ENCODE results near the gene CD7. TPM values are rescaled to one million over a fixed set of nuclear protein-coding genes. Genes with fewer than 3 reads are reported as not detected.

CD7 gene
- total RNA-seq, 1 experiment from 2014 or later = not detected

- no TSS peak for BruUV-seq (replicated peaks)
- Mint-ChIP-seq H3K4me3 (ENCODE audit: low read depth, unreplicated experiment) (no peak overlapping the region), H3K9me3 (ENCODE audit: low read depth, unreplicated experiment) (no peaks in the 10 kb centered on the region), H3K27me3 (ENCODE audit: unreplicated experiment) (peaks cover 66% of the 10 kb centered on the region), H3K27ac (ENCODE audit: unreplicated experiment) (no peak overlapping the region), H3K36me3 (ENCODE audit: insufficient read depth, unreplicated experiment) (no peaks in the 10 kb centered on the region), H3K4me1 (ENCODE audit: low read depth, unreplicated experiment) (peaks cover 14% of the 10 kb centered on the region)
- DNase-seq = no peak
- TF ChIP-seq, protein P1, sequence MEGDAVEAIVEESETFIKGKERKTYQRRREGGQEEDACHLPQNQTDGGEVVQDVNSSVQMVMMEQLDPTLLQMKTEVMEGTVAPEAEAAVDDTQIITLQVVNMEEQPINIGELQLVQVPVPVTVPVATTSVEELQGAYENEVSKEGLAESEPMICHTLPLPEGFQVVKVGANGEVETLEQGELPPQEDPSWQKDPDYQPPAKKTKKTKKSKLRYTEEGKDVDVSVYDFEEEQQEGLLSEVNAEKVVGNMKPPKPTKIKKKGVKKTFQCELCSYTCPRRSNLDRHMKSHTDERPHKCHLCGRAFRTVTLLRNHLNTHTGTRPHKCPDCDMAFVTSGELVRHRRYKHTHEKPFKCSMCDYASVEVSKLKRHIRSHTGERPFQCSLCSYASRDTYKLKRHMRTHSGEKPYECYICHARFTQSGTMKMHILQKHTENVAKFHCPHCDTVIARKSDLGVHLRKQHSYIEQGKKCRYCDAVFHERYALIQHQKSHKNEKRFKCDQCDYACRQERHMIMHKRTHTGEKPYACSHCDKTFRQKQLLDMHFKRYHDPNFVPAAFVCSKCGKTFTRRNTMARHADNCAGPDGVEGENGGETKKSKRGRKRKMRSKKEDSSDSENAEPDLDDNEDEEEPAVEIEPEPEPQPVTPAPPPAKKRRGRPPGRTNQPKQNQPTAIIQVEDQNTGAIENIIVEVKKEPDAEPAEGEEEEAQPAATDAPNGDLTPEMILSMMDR (IDR thresholded peaks at IDR 0.05; ENCODE audit: unreplicated experiment) = no peak
- intact Hi-C loops (cut with micrococcal nuclease; ENCODE audit: unreplicated experiment) = no loop called here
- CTCF ChIA-PET = no interaction called here
Observed at GRCh38 chr17:82313195-82314011, 4.0 kb downstream of the CD7 start.

GRCh38 chr17:82311971-82312370, 5.4 kb downstream of the CD7 start:
- H3K27ac Mint-ChIP-seq (ENCODE audit: unreplicated experiment) = no peak overlapping the region
- intact Hi-C loops (cut with micrococcal nuclease; ENCODE audit: unreplicated experiment) = no loop called here
- H3K4me3 Mint-ChIP-seq (ENCODE audit: low read depth, unreplicated experiment) = no peak overlapping the region
- CTCF ChIA-PET = no interaction called here
- no TSS peak for BruUV-seq (replicated peaks)
- H3K36me3 Mint-ChIP-seq (ENCODE audit: insufficient read depth, unreplicated experiment) = no peaks in the 10 kb centered on the region
- no peak for DNase-seq
- H3K9me3 Mint-ChIP-seq (ENCODE audit: low read depth, unreplicated experiment) = no peaks in the 10 kb centered on the region
- H3K4me1 Mint-ChIP-seq (ENCODE audit: low read depth, unreplicated experiment) = peaks cover 15% of the 10 kb centered on the region
- peaks cover 78% of the 10 kb centered on the region for H3K27me3 Mint-ChIP-seq (ENCODE audit: unreplicated experiment)
- TF ChIP-seq, protein P1 (IDR thresholded peaks at IDR 0.05; ENCODE audit: unreplicated experiment) = no peak

- no peaks in the 10 kb centered on the region for H3K9me3 Mint-ChIP-seq (ENCODE audit: low read depth, unreplicated experiment)
- TF ChIP-seq, protein P1 (IDR thresholded peaks at IDR 0.05; ENCODE audit: unreplicated experiment) = no peak
- CTCF ChIA-PET = no interaction called here
- H3K4me1 Mint-ChIP-seq (ENCODE audit: low read depth, unreplicated experiment) = peaks cover 13% of the 10 kb centered on the region
- H3K36me3 Mint-ChIP-seq (ENCODE audit: insufficient read depth, unreplicated experiment) = no peaks in the 10 kb centered on the region
- intact Hi-C loops (cut with micrococcal nuclease; ENCODE audit: unreplicated experiment) = no loop called here
- BruUV-seq (replicated peaks) = no TSS peak
- H3K27ac Mint-ChIP-seq (ENCODE audit: unreplicated experiment) = no peak overlapping the region
- H3K4me3 Mint-ChIP-seq (ENCODE audit: low read depth, unreplicated experiment) = no peak overlapping the region
- peaks cover 73% of the 10 kb centered on the region for H3K27me3 Mint-ChIP-seq (ENCODE audit: unreplicated experiment)
- no peak for DNase-seq
Observed at GRCh38 chr17:82310877-82311276, 6.5 kb downstream of the CD7 start.

DNA sequence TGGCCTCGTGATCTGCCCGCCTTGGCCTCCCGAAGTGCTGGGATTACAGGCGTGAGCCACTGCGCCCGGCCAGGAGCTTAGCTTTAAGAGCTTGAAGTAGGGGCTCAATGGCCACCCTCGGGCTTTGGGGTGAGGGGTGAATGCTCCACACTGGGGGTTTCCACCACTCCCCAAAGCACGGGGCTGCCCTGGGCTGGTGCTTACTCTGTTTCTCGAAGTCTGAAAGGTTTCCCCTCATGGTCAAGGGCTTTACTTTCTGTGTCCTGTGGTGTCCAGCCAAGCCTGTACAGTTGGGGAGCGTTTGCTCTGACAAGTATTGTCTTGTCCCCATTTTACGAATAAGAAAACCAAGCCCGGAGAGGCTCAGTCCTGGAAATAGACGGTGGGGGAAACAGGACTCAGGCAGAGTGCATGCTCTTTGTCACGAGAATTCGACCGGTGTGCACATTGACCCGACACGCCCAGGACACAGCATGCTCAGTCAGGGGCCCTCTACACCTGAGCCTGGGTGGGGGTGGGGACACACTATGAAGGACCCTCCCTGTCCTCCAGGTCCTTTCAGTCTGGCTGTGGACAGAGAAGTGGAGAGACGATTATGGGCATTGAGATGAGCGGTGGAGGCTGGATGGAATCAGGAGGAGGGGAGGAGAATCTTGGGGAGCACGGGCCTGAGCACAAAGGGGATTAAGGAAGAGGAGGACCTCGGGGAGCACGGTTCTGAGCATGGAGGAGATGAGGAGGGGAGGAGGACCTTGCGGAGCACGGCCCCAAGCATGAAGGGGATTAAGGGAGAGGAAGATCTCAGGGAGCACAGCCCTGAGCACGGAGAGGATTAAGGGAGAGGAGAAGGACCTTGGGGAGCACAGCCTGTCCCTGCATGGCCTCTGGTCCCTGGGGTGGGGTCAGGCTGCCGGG, 7.5 kb downstream of the CD7 start:
- no TSS peak for BruUV-seq (replicated peaks)
- intact Hi-C loops (cut with micrococcal nuclease; ENCODE audit: unreplicated experiment) = no loop called here
- TF ChIP-seq, protein P1 (IDR thresholded peaks at IDR 0.05; ENCODE audit: unreplicated experiment) = no peak
- peaks cover 10% of the 10 kb centered on the region for H3K4me1 Mint-ChIP-seq (ENCODE audit: low read depth, unreplicated experiment)
- no peak overlapping the region for H3K27ac Mint-ChIP-seq (ENCODE audit: unreplicated experiment)
- CTCF ChIA-PET = interaction anchor here (0.6 to 1.2 kb wide), 3 partner anchors 9 to 611 kb away, joined by 3 to 4 read pairs (median 3); no protein-coding TSS in a partner anchor
- no peaks in the 10 kb centered on the region for H3K36me3 Mint-ChIP-seq (ENCODE audit: insufficient read depth, unreplicated experiment)
- H3K4me3 Mint-ChIP-seq (ENCODE audit: low read depth, unreplicated experiment) = no peak overlapping the region
- H3K27me3 Mint-ChIP-seq (ENCODE audit: unreplicated experiment) = peaks cover 64% of the 10 kb centered on the region
- no peaks in the 10 kb centered on the region for H3K9me3 Mint-ChIP-seq (ENCODE audit: low read depth, unreplicated experiment)
- DNase-seq = no peak

Data from Calu3 (cell line).